H9 (cell line): ENCODE data around the gene RASA3. TPM values are rescaled to one million over a fixed set of nuclear protein-coding genes. Genes with fewer than 3 reads are reported as not detected.

Experiments used
- DNase-seq: peaks from one replicate; pipeline ENCODE4 v3.0.0-alpha.2; 2017
- H2AFZ ChIP-seq: one replicate; pipeline ENCODE4 v1.6.1; 2013; ENCODE audit warnings: mild to moderate bottlenecking, low read length, control low read depth, moderate library complexity
- H2AK5ac ChIP-seq: 2 replicates; pipeline ENCODE4 v1.6.1; 2013; ENCODE audit warnings: low read length, control low read depth, mixed read lengths; ENCODE audit not compliant: insufficient read length
- H2BK120ac ChIP-seq: one replicate; pipeline ENCODE4 v1.6.1; 2013; ENCODE audit warnings: low read depth, mild to moderate bottlenecking, low read length, control low read depth, inconsistent platforms; ENCODE audit not compliant: poor library complexity, severe bottlenecking
- H2BK12ac ChIP-seq: 2 replicates; pipeline ENCODE4 v1.6.1; 2013; ENCODE audit warnings: low read length, control low read depth, mixed read lengths, low read depth; ENCODE audit not compliant: insufficient read length
- H2BK15ac ChIP-seq: 2 replicates; pipeline ENCODE4 v1.6.1; 2013; ENCODE audit warnings: low read depth, low read length, control low read depth
- H2BK20ac ChIP-seq: one replicate; pipeline ENCODE4 v1.6.1; 2013; ENCODE audit warnings: low read depth, mild to moderate bottlenecking, low read length, control low read depth, inconsistent platforms; ENCODE audit not compliant: poor library complexity, severe bottlenecking
- H2BK5ac ChIP-seq: 2 replicates; pipeline ENCODE4 v1.6.1; 2013; ENCODE audit warnings: low read length, control low read depth, mixed read lengths; ENCODE audit not compliant: insufficient read length
- H3K14ac ChIP-seq: 2 replicates; pipeline ENCODE4 v1.6.1; 2013; ENCODE audit warnings: low read length, control low read depth; ENCODE audit not compliant: insufficient read depth
- H3K18ac ChIP-seq: 2 replicates; pipeline ENCODE4 v1.6.1; 2013; ENCODE audit warnings: low read depth, mild to moderate bottlenecking, mixed read lengths, low read length, control low read depth; ENCODE audit not compliant: insufficient read length
- H3K23ac ChIP-seq: 2 replicates; pipeline ENCODE4 v1.6.1; 2013; ENCODE audit warnings: low read length, control low read depth, mixed read lengths, low read depth; ENCODE audit not compliant: insufficient read length
- H3K23me2 ChIP-seq: 2 replicates; pipeline ENCODE4 v1.6.1; 2013; ENCODE audit warnings: low read depth, mild to moderate bottlenecking, mixed read lengths, low read length, control low read depth; ENCODE audit not compliant: insufficient read length, poor library complexity, severe bottlenecking
- H3K27ac ChIP-seq: 2 replicates; pipeline ENCODE4 v1.5.1; 2013; ENCODE audit warnings: low read length, control low read depth, mixed read lengths, low read depth; ENCODE audit not compliant: insufficient read length
- H3K27me3 ChIP-seq: 2 replicates; pipeline ENCODE4 v1.6.1; 2013; ENCODE audit warnings: low read length, control low read depth, inconsistent platforms; ENCODE audit not compliant: insufficient read depth
- H3K4ac ChIP-seq: 2 replicates; pipeline ENCODE4 v1.6.1; 2013; ENCODE audit warnings: low read depth, mild to moderate bottlenecking, control low read depth, inconsistent platforms, low read length, moderate library complexity
- H3K4me1 ChIP-seq: 2 replicates; pipeline ENCODE4 v1.6.1; 2013; ENCODE audit warnings: low read length, control low read depth, inconsistent platforms; ENCODE audit not compliant: insufficient read depth
- H3K4me2 ChIP-seq: 2 replicates; pipeline ENCODE4 v1.6.1; 2013; ENCODE audit warnings: low read length, control low read depth, mixed read lengths; ENCODE audit not compliant: insufficient read length, insufficient read depth
- H3K56ac ChIP-seq: 2 replicates; pipeline ENCODE4 v1.6.1; 2013; ENCODE audit warnings: low read depth, mild to moderate bottlenecking, mixed read lengths, low read length, control low read depth; ENCODE audit not compliant: insufficient read length
- H3K79me1 ChIP-seq: 2 replicates; pipeline ENCODE4 v1.6.1; 2013; ENCODE audit warnings: low read depth, mild to moderate bottlenecking, moderate library complexity, low read length, control low read depth, inconsistent platforms; ENCODE audit not compliant: insufficient read depth, poor library complexity, severe bottlenecking
- H3K79me2 ChIP-seq: 2 replicates; pipeline ENCODE4 v1.6.1; 2013; ENCODE audit warnings: low read length, control low read depth, inconsistent platforms; ENCODE audit not compliant: insufficient read depth
- H3K9ac ChIP-seq: 2 replicates; pipeline ENCODE4 v1.6.1; 2013; ENCODE audit warnings: low read length, control low read depth, mixed read lengths; ENCODE audit not compliant: insufficient read length; ENCODE audit errors: extremely low read depth
- H3K9me3 ChIP-seq: one replicate; pipeline ENCODE4 v1.6.1; 2013; ENCODE audit warnings: low read depth, low read length, inconsistent platforms; ENCODE audit not compliant: control insufficient read depth
- H3T11ph ChIP-seq: one replicate; pipeline ENCODE4 v1.6.1; 2013; ENCODE audit warnings: mild to moderate bottlenecking, low read length, control low read depth, inconsistent platforms
- H4K20me1 ChIP-seq: one replicate; pipeline ENCODE4 v1.6.1; 2013; ENCODE audit not compliant: control insufficient read depth, insufficient read length, insufficient read depth
- H4K5ac ChIP-seq: 2 replicates; pipeline ENCODE4 v1.6.1; 2013; ENCODE audit warnings: low read depth, mild to moderate bottlenecking, mixed read lengths, low read length, control low read depth; ENCODE audit not compliant: insufficient read length
- H4K8ac ChIP-seq: replicated peaks from 2 replicates; pipeline ENCODE4 v1.6.1; 2013; ENCODE audit warnings: low read length, control low read depth, mixed read lengths, low read depth; ENCODE audit not compliant: insufficient read length
- H4K91ac ChIP-seq: 2 replicates; pipeline ENCODE4 v1.6.1; 2013; ENCODE audit warnings: low read depth, mild to moderate bottlenecking, moderate library complexity, mixed read lengths, low read length, control low read depth; ENCODE audit not compliant: insufficient read length
- H3K27ac Mint-ChIP-seq, 3 experiments: 2 replicates in 2 of 3; 3 replicates in 1 of 3; pipeline ENCODE4 v1.8.0; 2020 to 2021; ENCODE audit warnings: mixed read lengths in 3 of 3, mild to moderate bottlenecking in 1 of 3, moderate library complexity in 1 of 3
- H3K27me3 Mint-ChIP-seq: 2 replicates; pipeline ENCODE4 v1.8.0; 2021; ENCODE audit warnings: low read depth, mild to moderate bottlenecking, moderate library complexity, mixed read lengths
- H3K36me3 Mint-ChIP-seq, 3 experiments: 2 replicates in 2 of 3; 3 replicates in 1 of 3; pipeline ENCODE4 v1.8.0; 2020 to 2021; ENCODE audit warnings: low read depth in 3 of 3, mixed read lengths in 3 of 3; ENCODE audit not compliant: insufficient read depth in 1 of 3
- H3K4me1 Mint-ChIP-seq, 2 experiments: 2 replicates each; pipeline ENCODE4 v1.8.0; 2020; ENCODE audit warnings: mixed read lengths in 2 of 2
- H3K4me3 Mint-ChIP-seq, 2 experiments: 2 replicates in 1 of 2; 3 replicates in 1 of 2; pipeline ENCODE4 v1.8.0; 2020 to 2021; ENCODE audit warnings: mild to moderate bottlenecking in 2 of 2, mixed read lengths in 2 of 2, moderate library complexity in 1 of 2
- H3K9me3 Mint-ChIP-seq, 2 experiments: 2 replicates in 1 of 2; 3 replicates in 1 of 2; pipeline ENCODE4 v1.8.0; 2020; ENCODE audit warnings: mild to moderate bottlenecking in 2 of 2, mixed read lengths in 2 of 2, moderate library complexity in 1 of 2
- WGBS: extraction: QIAGEN DNeasy Blood & Tissue Kit; methylation state at CpG from one replicate; pipeline ENCODE4 v1.1.7; 2013; ENCODE audit warnings: missing lambda C conversion rate, low lambda C conversion rate, mixed read lengths; ENCODE audit not compliant: insufficient read length; ENCODE audit errors: extremely low coverage; 5-methylcytosine and 5-hydroxymethylcytosine counted together
- total RNA-seq: library from RNA; stranded (reverse); gene quantifications from 2 replicates; pipeline ENCODE4 v1.2.1, GENCODE V29; 2021
- TF ChIP-seq, protein P1 (sequence below): fragments of 200-600 bp; sonication (generic); conservative IDR thresholded peaks from 3 replicates; pipeline ENCODE4 v1.8.0; 2021; ENCODE audit warnings: antibody characterized with exemption, mild to moderate bottlenecking

Gene RASA3
- total RNA-seq, 1 experiment from 2014 or later: 12.3 TPM

DNA sequence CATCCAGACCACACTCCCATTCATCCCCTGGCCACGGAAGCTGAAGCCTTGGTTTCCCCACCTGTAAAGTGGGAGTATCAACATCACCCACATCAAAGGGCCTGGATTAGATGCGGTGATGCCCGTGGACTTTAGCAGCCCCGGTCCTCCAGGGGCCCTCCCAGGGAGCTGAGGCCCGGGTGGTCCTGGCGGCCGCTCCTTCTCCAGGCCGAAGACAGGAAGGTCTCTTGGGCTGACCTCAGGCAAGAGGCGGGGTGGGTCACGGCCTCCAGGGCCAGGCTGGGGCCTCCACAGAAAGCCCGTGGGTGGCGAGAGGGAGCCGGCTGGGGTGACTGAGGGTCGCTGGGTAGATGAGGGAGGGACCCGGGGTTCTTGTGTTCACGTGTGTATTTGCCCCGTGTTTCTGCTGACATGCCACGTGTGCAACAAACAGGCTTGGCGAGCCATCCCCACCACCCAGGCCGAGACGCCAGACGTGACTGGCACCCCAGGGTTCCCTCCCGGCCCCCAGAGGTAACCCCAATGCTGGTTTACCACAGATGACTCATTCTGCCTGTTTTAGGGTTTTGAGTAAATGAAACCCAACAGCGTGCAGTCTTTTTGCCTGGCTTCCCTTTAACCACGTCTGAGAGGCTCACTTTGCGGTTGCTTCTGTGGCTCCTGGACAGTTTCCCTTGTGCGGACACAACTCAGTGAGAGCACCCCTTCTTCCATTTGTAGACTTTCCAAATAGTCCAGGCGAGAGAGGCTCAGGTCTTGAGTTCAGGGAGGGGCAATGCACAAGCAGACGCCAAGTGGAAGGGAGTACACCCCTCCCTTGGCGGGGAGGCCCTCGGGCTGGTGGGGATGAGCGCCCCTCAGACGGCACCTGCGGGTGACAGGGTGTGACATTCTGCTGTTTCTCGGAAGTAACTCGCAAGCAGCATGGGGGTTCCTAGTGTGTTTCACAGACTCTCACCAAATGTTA is 201.5 kb downstream of the RASA3 start:
- H2BK12ac ChIP-seq: no peak overlapping the region
- no peaks in the 10 kb centered on the region for H3K9me3 ChIP-seq
- H2AK5ac ChIP-seq: no peak overlapping the region
- H4K8ac ChIP-seq: no peak overlapping the region
- TF ChIP-seq, protein P1, sequence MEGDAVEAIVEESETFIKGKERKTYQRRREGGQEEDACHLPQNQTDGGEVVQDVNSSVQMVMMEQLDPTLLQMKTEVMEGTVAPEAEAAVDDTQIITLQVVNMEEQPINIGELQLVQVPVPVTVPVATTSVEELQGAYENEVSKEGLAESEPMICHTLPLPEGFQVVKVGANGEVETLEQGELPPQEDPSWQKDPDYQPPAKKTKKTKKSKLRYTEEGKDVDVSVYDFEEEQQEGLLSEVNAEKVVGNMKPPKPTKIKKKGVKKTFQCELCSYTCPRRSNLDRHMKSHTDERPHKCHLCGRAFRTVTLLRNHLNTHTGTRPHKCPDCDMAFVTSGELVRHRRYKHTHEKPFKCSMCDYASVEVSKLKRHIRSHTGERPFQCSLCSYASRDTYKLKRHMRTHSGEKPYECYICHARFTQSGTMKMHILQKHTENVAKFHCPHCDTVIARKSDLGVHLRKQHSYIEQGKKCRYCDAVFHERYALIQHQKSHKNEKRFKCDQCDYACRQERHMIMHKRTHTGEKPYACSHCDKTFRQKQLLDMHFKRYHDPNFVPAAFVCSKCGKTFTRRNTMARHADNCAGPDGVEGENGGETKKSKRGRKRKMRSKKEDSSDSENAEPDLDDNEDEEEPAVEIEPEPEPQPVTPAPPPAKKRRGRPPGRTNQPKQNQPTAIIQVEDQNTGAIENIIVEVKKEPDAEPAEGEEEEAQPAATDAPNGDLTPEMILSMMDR: no peak
- H2BK120ac ChIP-seq: no peak overlapping the region
- H3K4me2 ChIP-seq: no peak overlapping the region
- no peak overlapping the region for H3K23ac ChIP-seq
- no peaks in the 10 kb centered on the region for H3K4me1 ChIP-seq
- no peak overlapping the region for H3K18ac ChIP-seq
- Mint-ChIP-seq H3K36me3 (peaks cover 0 to 9% (median 0%) of the 10 kb centered on the region in 3 experiments; a peak in 1 of 7 replicates), H3K4me3 (no peak overlapping the region), H3K4me1 (peaks cover 5 to 7% of the 10 kb centered on the region in 2 experiments), H3K27ac (no peak overlapping the region), H3K27me3 (peaks cover 5% of the 10 kb centered on the region), H3K9me3 (peaks cover 3 to 9% of the 10 kb centered on the region in 2 experiments; a peak in 3 of 5 replicates)
- H3K14ac ChIP-seq: no peak overlapping the region
- H4K5ac ChIP-seq: no peak overlapping the region
- H3K9ac ChIP-seq: no peak overlapping the region
- no peak overlapping the region for H4K91ac ChIP-seq
- H3K27me3 ChIP-seq: no peaks in the 10 kb centered on the region
- H3K4ac ChIP-seq: no peak overlapping the region
- H2AFZ ChIP-seq: no peak overlapping the region
- WGBS: no CpG with 5 or more reads among the region's 36 CpGs
- peak; percentile 21 for DNase-seq
- H2BK20ac ChIP-seq: no peak overlapping the region
- H2BK15ac ChIP-seq: no peak overlapping the region
- no peak overlapping the region for H3T11ph ChIP-seq
- H3K79me2 ChIP-seq: no peaks in the 10 kb centered on the region
- no peaks in the 10 kb centered on the region for H4K20me1 ChIP-seq
- no peak overlapping the region for H2BK5ac ChIP-seq
- no peaks in the 10 kb centered on the region for H3K79me1 ChIP-seq
- no peak overlapping the region for H3K56ac ChIP-seq
- no peak overlapping the region for H3K27ac ChIP-seq
- no peaks in the 10 kb centered on the region for H3K23me2 ChIP-seq
